ENCODE measurements around the gene BLID.
A peak's percentile ranks its signal among the peaks of the same experiment; 100 is the strongest.

BLID gene

DNA sequence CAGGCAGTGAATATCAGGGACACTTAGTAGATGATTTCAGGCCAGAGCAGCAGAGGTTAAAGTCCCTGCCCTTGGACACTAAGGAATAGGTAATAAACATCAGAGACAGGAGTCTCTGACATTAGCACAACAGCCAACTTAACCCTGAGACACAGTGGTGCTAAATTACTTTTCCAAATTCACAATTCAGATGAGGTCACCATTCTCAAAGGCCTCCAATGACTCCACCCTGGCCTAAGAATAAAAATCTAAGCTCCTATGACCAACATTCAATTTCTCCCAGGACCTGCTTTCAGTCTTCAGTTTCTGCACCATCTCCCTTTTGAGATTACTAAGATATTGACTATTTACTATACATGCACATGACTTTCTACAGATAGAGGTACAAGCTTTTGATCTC, 42.0 kb downstream of the BLID start:
- no peak for DNase-seq (ENCODE audit: low read depth)
- TF ChIP-seq, protein P1, sequence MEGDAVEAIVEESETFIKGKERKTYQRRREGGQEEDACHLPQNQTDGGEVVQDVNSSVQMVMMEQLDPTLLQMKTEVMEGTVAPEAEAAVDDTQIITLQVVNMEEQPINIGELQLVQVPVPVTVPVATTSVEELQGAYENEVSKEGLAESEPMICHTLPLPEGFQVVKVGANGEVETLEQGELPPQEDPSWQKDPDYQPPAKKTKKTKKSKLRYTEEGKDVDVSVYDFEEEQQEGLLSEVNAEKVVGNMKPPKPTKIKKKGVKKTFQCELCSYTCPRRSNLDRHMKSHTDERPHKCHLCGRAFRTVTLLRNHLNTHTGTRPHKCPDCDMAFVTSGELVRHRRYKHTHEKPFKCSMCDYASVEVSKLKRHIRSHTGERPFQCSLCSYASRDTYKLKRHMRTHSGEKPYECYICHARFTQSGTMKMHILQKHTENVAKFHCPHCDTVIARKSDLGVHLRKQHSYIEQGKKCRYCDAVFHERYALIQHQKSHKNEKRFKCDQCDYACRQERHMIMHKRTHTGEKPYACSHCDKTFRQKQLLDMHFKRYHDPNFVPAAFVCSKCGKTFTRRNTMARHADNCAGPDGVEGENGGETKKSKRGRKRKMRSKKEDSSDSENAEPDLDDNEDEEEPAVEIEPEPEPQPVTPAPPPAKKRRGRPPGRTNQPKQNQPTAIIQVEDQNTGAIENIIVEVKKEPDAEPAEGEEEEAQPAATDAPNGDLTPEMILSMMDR (conservative IDR thresholded peaks at IDR 0.05; ENCODE audit: low read depth, low read length) = no peak
- no peak overlapping the region for H3K4me3 ChIP-seq (ENCODE audit: low read depth, low read length)

DNA sequence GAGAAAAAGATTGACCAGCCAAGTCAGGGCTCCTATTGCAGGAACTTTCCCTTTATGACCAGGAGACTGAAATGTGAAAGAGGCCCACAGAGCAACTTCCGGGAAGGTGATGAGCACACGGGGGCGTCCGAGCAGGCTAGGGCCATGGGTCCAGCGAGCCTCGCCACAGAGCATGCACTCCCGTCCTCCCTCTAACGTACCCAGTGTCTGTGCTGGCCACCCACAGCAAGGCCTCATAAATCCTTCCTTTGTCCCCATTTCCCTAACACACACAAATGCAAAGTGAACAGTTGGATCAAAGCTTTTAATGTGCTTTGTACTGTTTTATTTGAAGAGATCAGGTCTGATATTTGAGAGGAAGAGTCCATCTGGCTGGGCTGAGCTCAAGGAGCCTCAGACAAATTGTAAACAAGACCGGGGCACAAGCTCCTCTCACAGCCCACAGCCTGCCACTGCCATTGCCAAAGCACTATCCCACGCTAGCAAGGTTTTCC, 44.3 kb downstream of the BLID start:
- TF ChIP-seq, protein P1 (conservative IDR thresholded peaks at IDR 0.05; ENCODE audit: low read depth, low read length) = no peak
- no peak for DNase-seq (ENCODE audit: low read depth)
- no peak overlapping the region for H3K4me3 ChIP-seq (ENCODE audit: low read depth, low read length)

DNA sequence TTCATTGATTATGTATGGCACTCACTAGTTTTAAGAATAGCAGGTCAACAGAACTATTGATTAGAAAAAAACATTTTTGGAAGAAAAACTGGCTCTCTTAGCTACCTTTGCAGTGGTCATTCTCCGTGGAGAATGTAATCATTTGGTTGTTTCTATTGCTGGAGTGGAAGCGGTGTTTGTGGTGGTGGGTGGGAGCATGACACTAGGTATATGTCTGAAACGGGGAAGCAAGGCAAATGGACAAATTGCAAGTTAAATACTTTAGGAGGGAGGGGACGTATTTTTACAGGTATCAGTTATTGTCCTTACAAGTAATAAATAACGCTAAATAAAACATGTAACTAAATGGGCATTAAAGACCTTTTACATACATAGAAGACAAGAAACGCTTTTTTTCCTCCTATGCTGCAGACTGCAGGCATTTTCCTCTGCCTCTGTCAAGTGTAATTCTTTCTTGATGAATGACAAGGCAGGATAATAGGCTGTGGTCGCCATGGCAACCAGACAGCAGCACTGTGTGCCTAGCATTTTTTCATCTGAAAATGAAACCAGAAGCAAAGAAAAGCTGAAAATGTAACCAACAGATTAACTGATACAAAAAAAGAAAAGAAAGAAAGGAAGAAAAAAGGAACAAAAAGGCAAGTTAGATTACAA, 46.2 kb downstream of the BLID start:
- peak; percentile 94 for DNase-seq (ENCODE audit: low read depth)
- no peak overlapping the region for H3K4me3 ChIP-seq (ENCODE audit: low read depth, low read length)
- TF ChIP-seq, protein P1 (conservative IDR thresholded peaks at IDR 0.05; ENCODE audit: low read depth, low read length) = no peak

DNA sequence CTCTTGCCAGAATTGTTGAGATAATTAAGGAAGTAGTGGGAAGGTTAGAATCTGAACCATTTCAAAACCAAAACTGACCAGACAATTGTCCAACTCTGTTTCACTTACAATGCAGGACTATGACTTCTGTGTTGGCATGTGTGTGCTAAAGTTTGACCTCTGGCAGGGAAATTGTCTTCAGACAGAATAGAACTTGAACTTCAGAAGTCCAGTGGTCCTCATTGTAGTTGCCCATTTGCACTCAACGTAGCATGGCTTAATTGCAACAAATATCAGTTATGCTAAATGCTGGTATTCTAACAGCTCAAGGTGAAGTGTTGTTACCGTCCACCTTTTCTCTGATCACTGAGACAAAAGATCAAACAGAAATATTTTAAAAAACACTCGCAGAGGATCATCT, 47.2 kb downstream of the BLID start:
- no peak overlapping the region for H3K4me3 ChIP-seq (ENCODE audit: low read depth, low read length)
- no peak for DNase-seq (ENCODE audit: low read depth)
- TF ChIP-seq, protein P1 (conservative IDR thresholded peaks at IDR 0.05; ENCODE audit: low read depth, low read length) = no peak

DNA sequence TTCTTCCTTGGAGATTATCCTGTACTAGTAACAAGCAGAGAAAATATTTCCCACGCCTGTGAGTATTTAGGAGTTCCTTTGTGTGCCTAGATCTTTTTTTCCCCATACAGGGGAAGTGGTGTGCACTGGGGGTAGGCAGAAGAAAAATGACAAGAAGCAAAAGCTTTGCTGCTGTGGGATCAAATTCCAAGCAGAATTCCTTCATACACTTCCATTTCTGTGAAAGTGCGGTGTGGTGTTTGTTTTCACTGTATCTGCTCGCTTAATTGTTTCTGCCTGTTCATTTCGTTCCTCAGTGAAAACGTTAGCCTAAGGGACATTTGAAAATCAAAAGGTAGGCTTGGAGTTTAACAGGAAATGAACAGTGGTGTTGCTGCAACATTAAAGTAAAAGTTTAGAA, 47.9 kb downstream of the BLID start:
- DNase-seq (ENCODE audit: low read depth) = no peak
- H3K4me3 ChIP-seq (ENCODE audit: low read depth, low read length) = peak overlapping the region; percentile 3
- TF ChIP-seq, protein P1 (conservative IDR thresholded peaks at IDR 0.05; ENCODE audit: low read depth, low read length) = no peak

Data from choroid plexus epithelial cell (primary cell).